GM18505 (cell line): ENCODE data around the gene CIB2.
A peak's percentile ranks its signal among the peaks of the same experiment; 100 is the strongest.

Experiments used
- ATAC-seq: cut with Tn5 transposase; IDR thresholded peaks from one replicate; pipeline ENCODE4 v1.9.1; 2021; ENCODE audit not compliant: unreplicated experiment
- POLR2A ChIP-seq: IDR thresholded peaks from 4 replicates; pipeline ENCODE4 v1.6.1; 2011; ENCODE audit warnings: borderline replicate concordance; ENCODE audit not compliant: insufficient read depth, insufficient read length; ENCODE audit errors: extremely low read depth

Gene CIB2

GRCh38 chr15:78108300-78109084 lies 22.8 kb downstream of the CIB2 start:
- no peak for ATAC-seq
- TF ChIP-seq POLR2A = no peak

- no peak for ATAC-seq
- TF ChIP-seq POLR2A = no peak
Observed at GRCh38 chr15:78107471-78107870, 23.8 kb downstream of the CIB2 start.

DNA sequence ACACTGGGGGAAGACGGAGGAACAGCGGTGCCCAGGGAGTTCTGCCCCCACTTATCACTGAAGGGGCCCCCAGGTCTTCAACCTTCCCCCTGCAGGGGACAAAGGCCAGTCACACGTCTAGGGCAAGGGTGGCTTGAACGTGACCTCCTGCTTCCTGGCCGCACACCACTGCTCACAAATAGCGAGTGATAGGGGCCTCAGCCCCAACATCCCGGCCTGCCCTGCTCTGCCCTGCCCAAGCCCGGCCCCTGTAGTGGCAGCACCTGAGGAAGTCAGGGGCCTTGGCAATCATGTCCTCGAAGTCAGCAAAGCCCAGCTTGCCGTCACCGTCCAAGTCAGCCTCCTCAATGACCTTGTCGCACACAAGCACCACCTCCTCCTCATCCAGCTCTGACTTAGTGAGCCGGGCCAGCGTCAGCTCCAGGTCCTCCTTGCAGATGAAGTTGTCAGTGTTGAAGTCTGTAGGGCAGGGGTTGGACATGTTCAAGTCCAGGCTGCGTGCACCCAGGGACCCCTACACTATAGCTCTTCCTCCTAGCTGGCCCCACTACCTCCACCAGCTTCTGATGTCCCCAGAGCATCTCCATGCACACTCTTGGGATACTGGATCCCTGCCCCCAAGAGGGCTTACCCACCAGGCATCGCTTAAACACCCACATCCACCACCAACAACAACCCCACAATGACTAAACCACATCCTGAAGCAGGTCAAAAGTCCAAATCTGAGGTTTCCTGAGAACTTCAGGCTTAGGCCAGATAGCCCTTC lies 25.6 kb downstream of the CIB2 start:
- no peak for TF ChIP-seq POLR2A
- ATAC-seq = no peak

DNA sequence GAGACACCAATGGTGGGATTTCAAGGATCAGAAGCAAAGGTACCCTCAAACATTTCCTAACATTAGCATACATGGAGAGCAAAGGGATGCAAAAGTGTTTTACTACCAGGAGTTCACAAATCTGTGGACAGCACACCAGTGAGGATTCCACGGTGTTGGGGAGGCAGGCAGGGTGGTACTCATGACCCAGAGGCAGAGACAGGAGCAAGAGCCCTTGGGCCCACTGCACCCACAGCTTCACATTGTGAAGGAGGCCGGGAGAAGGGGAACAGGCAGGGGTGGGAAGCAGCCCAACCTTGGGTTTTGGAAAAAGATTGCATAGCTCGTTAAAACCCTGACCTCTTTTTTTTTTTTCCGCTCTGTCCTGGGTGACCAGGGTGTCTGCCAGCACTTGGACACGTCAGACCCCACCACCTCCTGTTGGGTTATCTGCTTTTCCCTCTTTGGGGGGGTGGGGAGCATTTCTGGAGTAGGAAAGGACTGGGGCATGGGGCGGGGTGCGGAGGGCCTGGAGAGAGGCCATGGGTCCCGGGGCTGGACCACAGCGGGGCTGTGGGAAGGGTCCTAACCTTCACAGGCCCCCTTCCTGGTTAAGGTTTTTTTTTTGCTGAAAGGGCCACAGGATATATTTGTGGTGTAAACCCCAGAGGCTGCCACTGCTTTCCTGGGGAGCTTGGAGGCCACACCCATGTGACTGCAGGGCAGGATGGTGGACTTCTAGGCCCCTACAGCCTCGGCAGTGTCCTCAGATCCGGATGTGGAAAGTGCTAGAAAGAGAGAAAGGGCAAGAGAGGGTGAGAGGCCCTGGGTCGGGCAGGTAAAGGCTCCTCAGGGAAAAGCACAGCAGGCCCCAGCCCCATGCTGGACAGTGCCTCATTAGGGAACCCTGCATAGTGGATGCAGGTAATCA lies 26.4 kb downstream of the CIB2 start:
- no peak for TF ChIP-seq POLR2A
- ATAC-seq = no peak

GRCh38 chr15:78104119-78104479 lies 27.1 kb downstream of the CIB2 start:
- no peak for TF ChIP-seq POLR2A
- ATAC-seq = no peak

DNA sequence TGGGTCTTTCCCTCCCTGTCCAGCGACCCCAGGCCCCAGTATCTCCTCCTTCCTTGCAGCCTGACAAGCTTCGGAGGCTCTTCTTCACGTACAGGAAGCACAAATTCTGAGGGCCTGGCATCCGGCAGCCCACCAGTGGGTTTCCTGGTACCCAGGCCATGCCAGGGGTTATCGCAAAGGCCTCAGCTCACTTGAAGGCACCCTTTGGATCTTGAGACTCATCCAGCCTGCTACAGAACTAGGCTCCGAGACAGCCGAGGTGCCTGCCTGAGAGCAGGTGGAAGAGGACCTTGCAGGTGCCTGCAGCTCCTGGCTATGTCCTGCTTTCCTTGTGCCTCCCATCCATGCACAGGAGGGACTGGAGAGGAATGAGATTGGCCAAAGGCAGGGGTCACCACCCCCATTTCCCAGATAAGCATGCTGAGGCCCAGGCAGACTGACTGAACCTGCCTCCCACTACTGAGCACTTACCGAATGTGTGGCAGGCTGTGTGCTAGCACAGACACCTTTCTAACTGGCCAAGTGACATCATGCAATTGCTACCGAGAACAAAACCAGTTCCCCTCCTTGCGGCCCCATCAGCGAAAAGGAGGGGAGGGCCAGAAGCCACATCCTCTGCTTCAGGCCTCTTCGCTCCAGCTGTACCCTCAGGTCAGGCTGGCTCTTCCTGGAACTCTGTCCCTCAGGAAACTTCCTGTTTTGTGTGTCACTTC lies 27.7 kb downstream of the CIB2 start:
- peak; percentile 44 for TF ChIP-seq POLR2A
- no peak for ATAC-seq

- no peak for TF ChIP-seq POLR2A
- ATAC-seq = no peak
Observed at GRCh38 chr15:78102741-78103140, 28.5 kb downstream of the CIB2 start.

DNA sequence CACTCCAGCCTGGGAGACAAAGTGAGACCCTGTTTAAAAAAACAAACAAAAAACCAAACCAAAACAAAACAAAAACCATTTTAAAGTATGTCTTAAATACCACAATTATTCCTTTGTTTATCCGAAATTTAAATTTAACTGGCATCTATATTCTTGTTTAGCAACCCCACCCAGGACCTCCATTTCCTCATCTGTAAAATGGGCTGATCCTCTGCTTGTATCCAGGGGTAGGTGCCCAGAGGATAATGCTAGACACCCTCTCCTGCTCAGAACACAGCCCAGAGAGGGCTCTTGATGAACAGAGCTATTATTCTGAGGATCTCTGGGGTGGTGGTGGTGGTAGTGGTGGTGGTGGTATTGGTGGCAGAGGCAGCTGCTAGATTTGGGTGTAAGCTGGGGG lies 29.0 kb downstream of the CIB2 start:
- no peak for ATAC-seq

DNA sequence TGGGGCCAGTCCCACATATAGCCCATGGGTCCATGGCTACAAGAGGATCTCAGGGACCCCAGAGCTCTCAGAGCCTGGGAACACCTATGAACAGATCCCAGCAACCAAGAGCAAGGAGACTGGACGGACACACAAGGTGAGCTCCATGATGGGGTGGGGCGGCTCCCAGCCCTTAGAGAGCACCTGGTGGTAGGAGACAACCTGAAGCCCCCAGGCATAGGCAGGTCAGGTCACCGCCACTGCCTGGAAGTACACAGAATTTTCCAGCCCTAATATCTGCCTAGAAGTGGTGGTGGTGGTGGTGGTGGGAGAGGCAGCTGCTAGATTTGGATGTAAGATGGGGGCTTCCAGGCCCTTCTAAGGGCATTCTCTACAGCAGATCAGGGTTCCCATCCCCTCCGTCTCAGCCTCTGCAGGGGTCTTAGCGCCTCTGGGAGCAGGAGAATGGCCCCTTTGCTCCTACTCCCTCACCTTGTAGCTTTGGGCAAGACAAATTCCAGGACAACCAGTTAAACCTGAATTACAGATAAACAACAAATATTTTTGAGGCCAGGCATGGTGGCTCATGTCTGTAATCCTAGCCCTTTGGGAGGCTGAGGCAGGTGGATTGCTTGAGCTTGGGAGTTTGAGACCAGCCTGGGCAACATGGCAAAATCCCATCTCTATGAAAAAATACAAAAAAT lies 29.7 kb downstream of the CIB2 start:
- TF ChIP-seq POLR2A = no peak
- no peak for ATAC-seq

More for the DNA sequence above, 29.0 kb downstream of the CIB2 start:
- TF ChIP-seq POLR2A = no peak

GRCh38 chr15:78100886-78101285 lies 30.4 kb downstream of the CIB2 start:
- ATAC-seq = no peak
- TF ChIP-seq POLR2A = no peak

- TF ChIP-seq POLR2A = no peak
- no peak for ATAC-seq
Observed at GRCh38 chr15:78098131-78098755, 33.0 kb downstream of the CIB2 start.

DNA sequence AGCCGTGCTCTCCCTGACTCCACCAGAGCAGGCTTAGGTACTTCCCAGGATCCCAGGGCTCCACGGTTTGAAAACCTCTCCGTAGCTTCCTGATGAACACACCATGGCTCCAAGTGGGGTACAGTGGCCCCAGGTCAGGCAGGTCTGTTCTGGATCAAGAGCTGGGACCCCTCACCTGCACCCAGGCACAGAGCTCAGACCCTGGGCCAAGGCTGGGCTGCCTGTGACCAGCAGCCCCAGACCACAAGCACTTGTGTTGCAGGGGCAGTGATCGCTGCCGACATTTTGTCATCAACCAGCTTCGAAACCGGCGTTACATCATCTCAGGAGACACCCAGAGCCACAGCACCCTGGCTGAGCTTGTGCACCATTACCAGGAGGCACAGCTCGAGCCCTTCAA lies 33.6 kb downstream of the CIB2 start:
- TF ChIP-seq POLR2A = no peak
- no peak for ATAC-seq
